IMR-90 (cell line): ENCODE measurements around the gene PFKFB2. TPM values are rescaled to one million over a fixed set of nuclear protein-coding genes. Genes with fewer than 3 reads are reported as not detected.

Source experiments
- ATAC-seq: fragments of 200-7000 bp; cut with Tn5 transposase; 2 replicates; pipeline ENCODE4 v1.9.1; 2020; ENCODE audit warnings: low read depth, mild to moderate bottlenecking, moderate library complexity
- BruUV-seq: library from RNA; stranded (reverse); fragments of 400-500 nt; replicated peaks from 2 replicates; lab custom pipeline; 2021; lab: Mats Ljungman, UMichigan
- CTCF ChIA-PET: fragments of 300-600 bp; formaldehyde crosslinking; extraction: SDS; loops from one replicate; lab custom pipeline; 2021; ENCODE audit warnings: antibody characterized with exemption; lab: Yijun Ruan, JAX
- POLR2A ChIA-PET: fragments of 300-600 bp; sonication (Branson Sonifier 250); formaldehyde crosslinking; loops from one replicate; lab custom pipeline; 2022; ENCODE audit warnings: antibody characterized with exemption; ENCODE audit not compliant: unreplicated experiment; lab: Charles Lee
- DNase-seq: peaks from one replicate; pipeline ENCODE4 v3.0.0; 2013
- H2AFZ ChIP-seq: replicated peaks from 2 replicates; pipeline ENCODE3; 2013; ENCODE audit warnings: low read length, mild to moderate bottlenecking; ENCODE audit not compliant: poor library complexity
- H2AK5ac ChIP-seq: 2 replicates; pipeline ENCODE4 v1.6.1; 2013; ENCODE audit warnings: low read depth, low read length, inconsistent platforms
- H2AK9ac ChIP-seq: replicated peaks from 2 replicates; pipeline ENCODE3; 2013; ENCODE audit warnings: mild to moderate bottlenecking, low read depth, low read length, moderate library complexity; ENCODE audit not compliant: poor library complexity
- H2BK120ac ChIP-seq: 2 replicates; pipeline ENCODE4 v1.6.1; 2013; ENCODE audit warnings: low read depth, low read length, inconsistent platforms
- H2BK15ac ChIP-seq: 3 replicates; pipeline ENCODE4 v1.6.1; 2013; ENCODE audit warnings: low read depth, low read length, inconsistent platforms
- H2BK20ac ChIP-seq: 2 replicates; pipeline ENCODE4 v1.6.1; 2013; ENCODE audit warnings: low read depth, mild to moderate bottlenecking, inconsistent platforms, low read length, moderate library complexity
- H2BK5ac ChIP-seq: 2 replicates; pipeline ENCODE4 v1.6.1; 2013; ENCODE audit warnings: mild to moderate bottlenecking, low read depth, low read length, inconsistent platforms; ENCODE audit not compliant: poor library complexity, severe bottlenecking
- H3K14ac ChIP-seq: replicated peaks from 2 replicates; pipeline ENCODE4 v1.6.1; 2013; ENCODE audit warnings: low read depth, low read length, inconsistent platforms
- H3K18ac ChIP-seq: 2 replicates; pipeline ENCODE4 v1.6.1; 2013; ENCODE audit warnings: low read depth, low read length, control low read depth
- H3K23ac ChIP-seq: 2 replicates; pipeline ENCODE4 v1.6.1; 2013; ENCODE audit warnings: low read depth, low read length, inconsistent platforms
- H3K27ac ChIP-seq: 2 replicates; pipeline ENCODE4 v1.5.1; 2013; ENCODE audit warnings: mild to moderate bottlenecking, control low read depth, low read length; ENCODE audit not compliant: insufficient read depth
- H3K27me3 ChIP-seq: 2 replicates; pipeline ENCODE4 v1.6.1; 2013; ENCODE audit warnings: low read length; ENCODE audit not compliant: control insufficient read depth, insufficient read depth
- H3K36me3 ChIP-seq: 2 replicates; pipeline ENCODE4 v1.6.1; 2013; ENCODE audit warnings: low read length, mixed read lengths; ENCODE audit not compliant: control insufficient read depth, insufficient read depth
- H3K4ac ChIP-seq: 2 replicates; pipeline ENCODE4 v1.6.1; 2013; ENCODE audit warnings: low read depth, low read length, inconsistent platforms
- H3K4me1 ChIP-seq: 2 replicates; pipeline ENCODE4 v1.6.1; 2013; ENCODE audit warnings: low read length, mixed read lengths; ENCODE audit not compliant: control insufficient read depth, insufficient read depth
- H3K4me2 ChIP-seq: 2 replicates; pipeline ENCODE4 v1.6.1; 2013; ENCODE audit warnings: low read depth, mild to moderate bottlenecking, control low read depth, low read length, moderate library complexity
- H3K4me3 ChIP-seq: 2 replicates; pipeline ENCODE4 v1.5.1; 2013; ENCODE audit warnings: low read depth, mild to moderate bottlenecking, control low read depth, low read length, moderate library complexity; ENCODE audit not compliant: insufficient read depth
- H3K56ac ChIP-seq: 2 replicates; pipeline ENCODE4 v1.6.1; 2013; ENCODE audit warnings: low read length, inconsistent platforms; ENCODE audit not compliant: insufficient read depth; ENCODE audit errors: extremely low read depth
- H3K79me1 ChIP-seq, 2 experiments: 2 replicates each; pipeline ENCODE4 v1.6.1; 2013; ENCODE audit warnings: low read length in 2 of 2, inconsistent platforms in 1 of 2, low read depth in 1 of 2
- H3K9ac ChIP-seq: 2 replicates; pipeline ENCODE4 v1.6.1; 2013; ENCODE audit warnings: low read depth, low read length, control low read depth
- H3K9me1 ChIP-seq: 2 replicates; pipeline ENCODE4 v1.6.1; 2013; ENCODE audit warnings: low read length, inconsistent platforms; ENCODE audit not compliant: insufficient read depth
- H3K9me3 ChIP-seq: 2 replicates; pipeline ENCODE4 v1.6.1; 2013; ENCODE audit warnings: low read length; ENCODE audit not compliant: control insufficient read depth, insufficient read depth
- H4K20me1 ChIP-seq: 2 replicates; pipeline ENCODE4 v1.6.1; 2013; ENCODE audit warnings: low read length, inconsistent platforms; ENCODE audit not compliant: insufficient read depth
- H4K5ac ChIP-seq: 2 replicates; pipeline ENCODE4 v1.6.1; 2013; ENCODE audit warnings: mild to moderate bottlenecking, low read depth, low read length, control low read depth
- H4K8ac ChIP-seq, 2 experiments: 2 replicates each; pipeline ENCODE4 v1.6.1; 2013; ENCODE audit warnings: low read depth in 2 of 2, low read length in 2 of 2, control low read depth in 1 of 2, inconsistent platforms in 1 of 2
- H4K91ac ChIP-seq: 2 replicates; pipeline ENCODE4 v1.6.1; 2013; ENCODE audit warnings: low read depth, low read length, inconsistent platforms; ENCODE audit not compliant: insufficient read depth
- BHLHE40 ChIP-seq: fragments of 150-350 bp; IDR thresholded peaks from 2 replicates; pipeline ENCODE4 v1.6.1; 2016; ENCODE audit warnings: mild to moderate bottlenecking, low read depth, low read length
- CTCF ChIP-seq: conservative IDR thresholded peaks from 2 replicates; pipeline ENCODE4 v1.5.1; 2012; ENCODE audit warnings: mild to moderate bottlenecking, low read depth, low read length, improper control_type of control experiment
- POLR2A ChIP-seq: IDR thresholded peaks from 2 replicates; pipeline ENCODE4 v1.6.1; 2012; ENCODE audit warnings: mild to moderate bottlenecking, low read depth, low read length
- SMC3 ChIP-seq: fragments of 150-350 bp; IDR thresholded peaks from 2 replicates; pipeline ENCODE4 v1.6.1; 2016; ENCODE audit warnings: low read depth, mild to moderate bottlenecking, antibody characterized with exemption, low read length, moderate library complexity
- WGBS, 2 experiments: methylation state at CpG; one replicate each; pipeline versions ENCODE4 v1.1.5 to v1.1.7; 2013; ENCODE audit warnings: missing lambda C conversion rate in 2 of 2; ENCODE audit not compliant: insufficient read length in 1 of 2; ENCODE audit errors: extremely low coverage in 2 of 2; 5-methylcytosine and 5-hydroxymethylcytosine counted together
- dilution Hi-C: fragments of 300-500 bp; cut with HindIII; formaldehyde crosslinking; loops from one replicate; pipeline ENCODE4 v1.14.3; 2018; ENCODE audit warnings: low sequenced_read_pairs; ENCODE audit not compliant: unreplicated experiment
- in situ Hi-C: fragments of 300-500 bp; cut with MboI; formaldehyde crosslinking; loops from 3 replicates; pipeline ENCODE4 v1.14.3; 2019; ENCODE audit warnings: low sequenced_read_pairs, inconsistent platforms, mixed read lengths
- intact Hi-C: fragments of 100-400 bp; cut with micrococcal nuclease; formaldehyde crosslinking; loops from 2 replicates; pipeline ENCODE4 v1.10.0; 2022
- polyA plus RNA-seq, 3 experiments: library from polyadenylated mRNA; depleted of rRNA; stranded (reverse); fragments of >200 nt; gene quantifications; 2 replicates each; pipeline ENCODE4 v1.2.3, GENCODE V29; 2012; ENCODE audit warnings: low replicate concordance in 1 of 3
- total RNA-seq: library from RNA; depleted of rRNA; stranded (reverse); fragments of >200 nt; gene quantifications from 2 replicates; pipeline ENCODE4 v1.2.3, GENCODE V29; 2012

The PFKFB2 gene
- total and polyA plus RNA-seq, 2 of the 4 experiments (the other 2 are of a cell fraction): 0.62 to 1.3 TPM

DNA sequence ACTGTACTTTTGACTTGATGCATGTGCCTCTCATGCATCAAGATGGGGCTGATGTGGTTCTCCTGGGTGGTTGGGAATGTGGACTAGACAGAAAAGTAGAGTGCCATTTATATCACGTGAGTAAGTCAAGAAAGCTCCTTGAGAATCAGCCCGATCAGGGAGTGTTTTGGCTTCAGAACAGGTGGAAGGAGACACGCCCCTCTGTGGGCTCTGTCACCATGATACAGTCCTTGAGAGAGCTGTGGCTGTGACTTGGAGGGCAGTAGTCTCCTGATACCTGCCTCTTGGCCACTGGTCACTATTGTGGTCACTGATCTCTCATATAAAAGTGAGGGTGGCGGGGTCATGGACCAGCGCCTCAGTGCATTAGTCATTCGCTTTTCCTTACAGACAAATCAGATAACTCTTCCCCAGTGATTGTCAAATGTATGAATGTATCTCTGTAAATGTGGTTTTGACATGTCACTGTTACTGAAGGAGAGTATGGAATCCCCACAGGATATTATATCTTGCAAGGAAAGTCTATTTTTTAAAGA lies 26.7 kb downstream of the PFKFB2 start:
- Histone ChIP-seq H4K8ac (no peak overlapping the region), H3K9me1 (no peaks in the 10 kb centered on the region), H3K14ac (no peak overlapping the region), H4K5ac (no peak overlapping the region), H3K27ac (no peak overlapping the region), H2BK20ac (no peak overlapping the region), H4K91ac (no peak overlapping the region), H2AFZ (no peak overlapping the region), H3K4me3 (no peak overlapping the region), H3K9ac (no peak overlapping the region), H2BK120ac (no peak overlapping the region), H3K4me1 (no peaks in the 10 kb centered on the region), H3K9me3 (no peaks in the 10 kb centered on the region), H3K4me2 (no peak overlapping the region), H2AK5ac (no peak overlapping the region), H2AK9ac (no peak overlapping the region), H3K27me3 (peaks cover 10% of the 10 kb centered on the region), H4K20me1 (no peaks in the 10 kb centered on the region), H3K23ac (no peak overlapping the region), H2BK5ac (no peak overlapping the region), H3K79me1 (no peaks in the 10 kb centered on the region), H3K18ac (no peak overlapping the region), H3K36me3 (no peaks in the 10 kb centered on the region), H3K4ac (no peak overlapping the region), H3K56ac (no peak overlapping the region), H2BK15ac (no peak overlapping the region)
- no CpG with 5 or more reads among the region's 6 CpGs for WGBS, 2 experiments
- no TSS peak for BruUV-seq
- in situ Hi-C loops (loop anchor here (5.0 kb wide), 1 partner anchor 48 kb away; no protein-coding TSS in a partner anchor), intact Hi-C loops (loop anchor here (5.0 to 10.0 kb wide), 4 partner anchors 142 to 472 kb away; no protein-coding TSS in a partner anchor), dilution Hi-C loops (no loop called here)
- TF ChIP-seq BHLHE40: no peak
- TF ChIP-seq SMC3: no peak
- TF ChIP-seq POLR2A: no peak
- no peak for TF ChIP-seq CTCF
- ATAC-seq: no peak
- DNase-seq: no peak
- POLR2A ChIA-PET: no interaction called here
- CTCF ChIA-PET: interaction anchor here (0.5 to 1.3 kb wide), 2 partner anchors 15 to 326 kb away, joined by 3 read pairs; no protein-coding TSS in a partner anchor
